Dedifferentiated amniotic fluid mesenchymal stem cell (primary cell): Measurements from ENCODE around the gene LMBR1L.
A peak's percentile ranks its signal among the peaks of the same experiment; 100 is the strongest.

Experiments
- DNase-seq: peaks from one replicate; pipeline ENCODE4 v3.0.0-alpha.2; 2016; ENCODE audit errors: extremely low spot score

Gene LMBR1L

DNA sequence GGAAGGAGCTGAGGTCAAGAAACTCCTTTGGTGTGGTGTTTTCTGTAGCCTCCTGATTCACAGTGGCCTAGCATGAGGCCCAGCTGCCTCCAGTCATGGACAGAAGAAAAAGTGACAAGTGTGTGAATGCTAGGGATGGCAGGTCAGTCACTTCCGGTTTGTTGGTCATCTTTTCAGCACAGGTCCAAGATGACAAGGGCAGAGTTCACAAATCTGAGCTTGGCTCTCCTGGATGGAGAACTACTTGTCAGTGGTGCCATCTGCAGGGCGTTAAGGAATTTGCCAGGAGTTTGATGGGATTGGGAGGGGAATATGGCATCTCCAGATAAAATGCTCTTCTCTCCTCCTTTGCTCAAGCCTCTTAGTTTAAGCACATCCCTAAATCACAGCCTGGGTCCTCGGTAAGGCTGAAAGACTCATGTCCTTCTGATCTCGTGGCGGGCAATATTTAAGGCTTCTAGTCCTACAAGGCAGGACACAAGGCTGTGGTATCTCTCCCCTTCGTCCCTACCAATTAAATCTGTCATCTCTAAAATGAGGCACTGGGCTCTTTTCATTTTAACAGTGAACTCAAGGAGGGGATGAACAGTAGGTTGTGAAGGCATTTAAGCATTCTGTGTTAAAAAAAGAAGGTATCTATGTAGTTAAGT lies 10.5 kb upstream of the LMBR1L start:
- peak; percentile 62 for DNase-seq

DNA sequence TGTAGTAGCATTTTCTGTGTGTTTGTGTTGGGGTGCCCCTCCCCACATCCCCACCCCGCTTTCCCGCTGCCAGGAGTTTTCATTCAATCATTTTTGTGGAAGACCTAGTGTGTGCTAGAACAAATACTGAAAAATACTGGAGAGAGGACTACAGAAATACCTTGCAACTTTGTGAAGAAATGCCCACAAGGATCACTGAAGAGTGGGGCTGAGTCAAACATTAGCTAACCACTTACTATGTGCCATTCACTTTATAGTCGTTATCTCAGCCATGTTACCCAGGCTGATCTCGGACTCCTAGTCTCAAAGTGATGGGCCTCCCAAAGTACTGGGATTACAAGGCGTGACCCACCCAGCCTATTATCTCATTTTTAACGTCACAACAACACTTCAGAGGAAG lies 559 bp upstream of the LMBR1L start:
- no peak for DNase-seq

DNA sequence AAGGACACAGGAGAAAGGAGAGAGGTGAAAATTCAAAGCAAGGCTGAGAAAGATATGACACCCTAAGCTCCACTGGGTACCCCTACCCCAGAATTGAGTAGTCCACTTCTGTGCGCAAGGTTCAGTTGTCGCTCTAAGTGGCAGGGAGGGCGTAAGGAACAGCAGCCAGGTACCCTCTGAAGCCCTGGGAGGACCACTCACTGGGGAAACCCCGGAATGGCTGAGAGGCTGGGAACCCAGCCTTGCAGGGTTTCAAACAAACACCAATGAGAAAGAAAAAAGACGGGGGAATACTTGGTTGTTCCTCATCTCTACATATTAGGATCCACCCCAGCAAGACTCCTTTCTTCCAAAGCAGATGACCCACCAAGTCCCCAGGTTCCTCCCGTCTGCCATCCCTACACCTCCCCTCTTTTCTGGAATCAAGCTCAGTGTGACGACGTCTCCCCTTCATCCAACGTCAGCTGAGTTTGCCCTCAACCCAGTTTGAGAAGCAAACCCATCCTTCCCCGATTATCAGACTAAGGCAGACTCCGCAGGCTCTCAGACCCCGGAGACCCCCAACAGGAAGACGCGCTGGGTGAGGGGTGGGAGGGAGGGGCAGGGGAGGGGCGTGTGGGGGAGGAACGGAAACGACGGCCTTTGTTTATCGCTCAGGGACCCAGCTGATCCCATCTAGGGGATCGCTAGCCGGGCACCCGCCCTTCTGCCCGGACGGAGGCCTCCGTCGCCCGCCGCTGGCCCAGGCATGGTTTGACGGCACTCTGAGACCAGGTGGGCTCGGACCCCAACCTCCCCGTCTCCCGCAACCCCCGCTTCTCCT lies 795 bp downstream of the LMBR1L start:
- no peak for DNase-seq

DNA sequence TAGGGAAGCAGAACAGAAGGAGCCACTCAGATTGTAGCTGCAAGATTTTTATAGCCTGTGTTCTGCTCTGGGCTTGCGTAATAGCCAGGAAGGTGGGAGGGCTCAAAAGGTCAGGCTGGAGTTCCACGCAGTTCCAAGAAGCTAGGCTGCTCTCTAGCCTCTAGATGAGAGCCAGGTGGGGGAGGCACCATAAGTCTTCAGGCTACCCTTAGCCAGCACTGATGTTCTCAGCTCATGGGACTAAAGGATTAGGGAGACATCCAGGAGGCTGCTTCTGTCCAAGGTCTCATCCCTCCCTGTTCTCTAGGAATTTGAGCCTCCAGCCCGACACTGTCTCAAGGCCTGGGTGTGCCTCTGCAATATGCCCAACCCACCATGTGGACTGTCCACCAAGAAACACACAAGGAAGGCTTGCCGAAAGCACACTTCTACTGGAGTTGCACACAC lies 1.7 kb downstream of the LMBR1L start:
- DNase-seq: no peak

DNA sequence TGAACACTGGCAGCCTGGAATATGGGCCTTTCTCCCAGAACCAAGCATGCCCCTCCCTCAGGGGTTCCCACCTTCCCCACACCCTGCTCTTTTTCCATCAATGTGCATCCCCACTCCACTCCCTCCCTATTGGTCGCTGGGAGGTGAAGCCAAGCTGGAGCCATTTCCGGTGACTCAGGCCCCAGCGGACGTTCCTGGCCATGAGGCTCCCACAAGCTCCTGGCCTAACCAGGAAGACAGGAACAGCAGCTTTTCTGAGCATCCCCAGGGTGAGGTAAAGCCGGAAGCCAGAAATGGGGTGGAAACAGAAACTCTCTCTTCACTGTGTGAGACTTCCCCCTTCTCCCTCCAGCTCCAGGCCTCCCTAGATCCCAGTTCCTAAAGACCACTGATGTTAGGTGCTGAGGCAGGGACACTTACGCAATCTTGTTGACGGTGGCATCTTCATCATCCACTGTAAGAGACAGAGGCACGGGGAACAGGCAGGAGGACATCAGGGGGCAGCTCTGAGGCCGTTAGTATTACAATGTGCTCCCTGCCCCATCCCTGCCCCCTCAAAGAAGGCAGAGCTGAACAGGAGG lies 5.1 kb downstream of the LMBR1L start:
- DNase-seq: no peak

GRCh38 chr12:49104822-49105221 lies 5.8 kb downstream of the LMBR1L start:
- no peak for DNase-seq

- no peak for DNase-seq
Observed at GRCh38 chr12:49100380-49100779, 10.3 kb downstream of the LMBR1L start.

GRCh38 chr12:49098703-49099102 lies 11.9 kb downstream of the LMBR1L start:
- no peak for DNase-seq

- DNase-seq: no peak
Observed at GRCh38 chr12:49098035-49098451, 12.6 kb downstream of the LMBR1L start.

DNA sequence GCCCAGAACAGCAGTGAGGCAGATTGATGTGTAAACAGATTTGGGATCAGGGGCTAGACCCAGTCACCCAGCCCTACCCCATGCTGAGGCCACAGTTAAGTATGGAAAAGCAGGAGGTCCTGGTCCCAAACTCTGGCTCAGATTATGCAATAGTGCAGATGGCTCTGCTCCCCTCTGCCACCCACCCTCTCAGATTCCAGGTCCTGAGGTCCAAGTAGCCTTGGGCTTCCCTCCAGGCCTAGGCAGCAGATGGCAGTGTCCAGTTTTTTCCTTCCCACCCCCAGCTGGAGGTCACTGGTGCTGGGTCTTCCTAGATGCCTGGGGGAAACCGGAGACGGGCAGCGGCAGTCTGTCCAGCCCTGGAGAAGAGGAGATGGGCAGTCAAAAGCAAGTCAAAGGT lies 13.3 kb downstream of the LMBR1L start:
- DNase-seq: no peak

DNA sequence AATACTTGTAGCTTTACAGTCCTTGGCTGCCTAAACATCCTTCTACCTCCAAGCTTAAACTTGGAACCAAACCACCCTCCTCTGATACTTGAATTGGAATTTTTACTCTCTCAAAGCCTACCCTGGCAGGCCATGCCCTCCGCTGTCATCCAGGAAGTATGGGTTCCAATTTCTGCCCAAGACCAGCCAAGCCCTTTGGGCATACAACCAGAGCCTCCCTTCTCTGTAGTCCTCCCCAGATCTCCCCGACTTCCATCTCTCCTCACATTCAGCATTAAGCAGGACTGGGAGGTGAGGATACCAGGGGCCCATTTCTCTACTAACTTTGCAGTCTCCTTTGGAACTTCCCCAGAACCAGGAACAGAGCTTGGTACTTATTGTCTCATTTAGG lies 15.7 kb downstream of the LMBR1L start:
- no peak for DNase-seq

DNA sequence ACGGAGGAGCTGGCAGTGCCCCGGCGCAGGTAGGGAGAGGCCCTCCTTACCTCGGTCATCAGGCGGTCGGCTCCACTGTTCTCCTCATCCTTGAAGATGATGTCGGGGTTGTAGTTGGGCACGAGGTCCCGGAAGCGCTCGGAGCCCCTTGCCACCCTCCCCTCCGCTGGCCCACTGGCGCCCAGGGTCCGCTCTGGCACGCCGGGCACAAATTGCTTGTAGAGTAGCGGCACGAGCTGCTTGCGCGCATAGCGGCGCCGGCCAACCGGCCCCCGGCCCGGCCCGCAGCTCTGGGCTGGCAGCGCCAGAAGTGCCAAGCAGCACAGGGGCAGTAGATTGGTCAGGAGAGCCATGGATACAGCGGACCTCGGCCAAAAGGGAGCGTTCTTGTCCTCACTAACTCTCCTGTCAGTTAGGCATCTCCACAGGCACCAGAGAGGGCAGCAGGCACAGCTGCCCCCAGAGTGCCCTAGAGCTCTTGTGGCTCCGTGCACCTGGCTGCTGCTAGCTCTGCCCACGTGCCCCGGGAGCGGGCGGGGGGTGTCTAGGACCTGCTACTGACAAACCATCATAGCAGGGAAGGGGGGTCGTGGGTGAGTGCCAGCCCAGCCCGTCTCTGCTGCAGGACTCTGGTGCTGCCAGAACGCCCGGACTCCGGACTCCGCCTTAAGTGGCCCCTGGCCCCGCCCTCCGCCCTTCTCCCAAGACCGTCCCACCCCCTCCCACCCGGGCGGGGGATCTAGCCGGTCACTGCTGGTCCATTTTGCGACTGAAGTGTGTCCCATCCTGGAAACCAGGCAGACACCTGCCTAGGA lies 16.3 kb downstream of the LMBR1L start, which contains the start of gene DHH:
Gene DHH (minus strand): TSS at position 642 of the 815 bp plus-strand sequence. CDS start 289 bp downstream, at position 353.
- no peak for DNase-seq

- no peak for DNase-seq
Observed at GRCh38 chr12:49093792-49094159, 16.9 kb downstream of the LMBR1L start.

- DNase-seq: no peak
Observed at GRCh38 chr12:49092816-49093406, 17.7 kb downstream of the LMBR1L start.

GRCh38 chr12:49092086-49092815 lies 18.4 kb downstream of the LMBR1L start:
- DNase-seq: no peak

- no peak for DNase-seq
Observed at GRCh38 chr12:49091836-49092085, 18.9 kb downstream of the LMBR1L start.

DNA sequence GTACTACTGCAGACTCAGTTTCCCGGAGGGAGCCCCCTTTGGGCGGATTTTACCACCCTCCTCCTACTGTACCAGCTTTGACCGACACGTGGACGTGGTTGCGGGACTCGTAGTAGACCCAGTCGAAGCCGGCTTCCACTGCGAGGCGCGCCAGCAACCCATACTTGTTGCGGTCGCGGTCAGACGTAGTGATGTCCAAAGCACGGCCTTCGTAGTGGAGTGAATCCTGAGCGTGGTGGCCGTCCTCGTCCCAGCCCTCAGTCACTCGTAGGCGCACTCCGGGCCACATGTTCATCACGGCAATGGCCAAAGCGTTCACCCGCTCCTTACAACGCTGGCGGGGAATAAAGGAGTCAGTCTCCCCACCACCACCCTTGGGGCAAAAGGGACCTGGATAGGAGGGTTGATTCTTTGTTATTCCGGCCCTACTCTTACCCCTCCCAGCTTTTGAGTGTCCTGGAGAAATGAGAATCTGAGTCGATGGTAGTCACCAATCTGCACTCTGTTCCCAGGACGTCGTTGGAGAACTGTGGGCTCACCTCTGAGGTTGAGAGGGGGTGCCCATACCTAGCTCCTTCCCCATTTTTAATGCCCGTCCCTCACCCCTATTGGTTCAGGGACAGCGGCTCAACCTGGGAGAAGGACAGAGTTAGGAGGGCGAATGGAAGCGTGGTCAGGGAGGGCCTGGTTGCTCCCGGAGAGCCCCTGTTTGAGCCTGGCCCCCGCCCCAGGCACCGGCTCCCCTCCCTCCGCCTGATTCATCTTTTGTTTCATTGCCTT lies 19.4 kb downstream of the LMBR1L start:
- no peak for DNase-seq

GRCh38 chr12:49089821-49090773 lies 20.6 kb downstream of the LMBR1L start:
- no peak for DNase-seq

- no peak for DNase-seq
Observed at GRCh38 chr12:49088932-49089330, 21.7 kb downstream of the LMBR1L start.
